ENCODE data around the gene NRG3. TPM values are rescaled to one million over a fixed set of nuclear protein-coding genes. Genes with fewer than 3 reads are reported as not detected.

NRG3 gene
- polyA plus RNA-seq, 2 donors, result 0.01 to 0.04 TPM

- Histone ChIP-seq H3K27me3 (ENCODE audit: control insufficient read depth in 1 of 2, insufficient read depth in 2 of 2, low read length in 2 of 2) (no peaks in the 10 kb centered on the region), H3K27ac (ENCODE audit: low read depth in 2 of 2, low read length in 1 of 2) (no peak overlapping the region), H3K9me3 (ENCODE audit: control insufficient read depth in 2 of 2, insufficient read depth in 1 of 2, low read depth in 1 of 2, low read length in 1 of 2) (no peaks in the 10 kb centered on the region), H3K4me3 (ENCODE audit: low read depth in 1 of 2, low read length in 2 of 2) (no peak overlapping the region), H3K4me1 (ENCODE audit: control insufficient read depth in 2 of 2, insufficient read depth in 2 of 2, low read length in 1 of 2) (no peaks in the 10 kb centered on the region), H3K36me3 (ENCODE audit: control insufficient read depth in 2 of 2, insufficient read depth in 2 of 2, low read length in 1 of 2) (no peaks in the 10 kb centered on the region)
Measured at GRCh38 chr10:82750538-82750937, 875.5 kb downstream of the NRG3 start.

GRCh38 chr10:82757397-82757796 is 882.4 kb downstream of the NRG3 start:
- Histone ChIP-seq H3K27ac (ENCODE audit: low read depth in 2 of 2, low read length in 1 of 2) (no peak overlapping the region), H3K27me3 (ENCODE audit: control insufficient read depth in 1 of 2, insufficient read depth in 2 of 2, low read length in 2 of 2) (no peaks in the 10 kb centered on the region), H3K4me1 (ENCODE audit: control insufficient read depth in 2 of 2, insufficient read depth in 2 of 2, low read length in 1 of 2) (no peaks in the 10 kb centered on the region), H3K36me3 (ENCODE audit: control insufficient read depth in 2 of 2, insufficient read depth in 2 of 2, low read length in 1 of 2) (no peaks in the 10 kb centered on the region), H3K4me3 (ENCODE audit: low read depth in 1 of 2, low read length in 2 of 2) (no peak overlapping the region), H3K9me3 (ENCODE audit: control insufficient read depth in 2 of 2, insufficient read depth in 1 of 2, low read depth in 1 of 2, low read length in 1 of 2) (no peaks in the 10 kb centered on the region)
- 69 to 70% methylated on average over 3 of the region's 3 CpGs for WGBS, 2 donors

GRCh38 chr10:82757901-82758300 is 882.9 kb downstream of the NRG3 start:
- H3K36me3 ChIP-seq (ENCODE audit: control insufficient read depth in 2 of 2, insufficient read depth in 2 of 2, low read length in 1 of 2), result no peaks in the 10 kb centered on the region
- H3K4me3 ChIP-seq (ENCODE audit: low read depth in 1 of 2, low read length in 2 of 2), result no peak overlapping the region
- no peak overlapping the region for H3K27ac ChIP-seq (ENCODE audit: low read depth in 2 of 2, low read length in 1 of 2)
- no peaks in the 10 kb centered on the region for H3K9me3 ChIP-seq (ENCODE audit: control insufficient read depth in 2 of 2, insufficient read depth in 1 of 2, low read depth in 1 of 2, low read length in 1 of 2)
- no peaks in the 10 kb centered on the region for H3K4me1 ChIP-seq (ENCODE audit: control insufficient read depth in 2 of 2, insufficient read depth in 2 of 2, low read length in 1 of 2)
- H3K27me3 ChIP-seq (ENCODE audit: control insufficient read depth in 1 of 2, insufficient read depth in 2 of 2, low read length in 2 of 2), result no peaks in the 10 kb centered on the region

GRCh38 chr10:82759050-82759449 is 884.1 kb downstream of the NRG3 start:
- 88 to 93% methylated on average over 1 of the region's 1 CpG for WGBS, 2 donors
- Histone ChIP-seq H3K9me3 (ENCODE audit: control insufficient read depth in 2 of 2, insufficient read depth in 1 of 2, low read depth in 1 of 2, low read length in 1 of 2) (no peaks in the 10 kb centered on the region), H3K4me3 (ENCODE audit: low read depth in 1 of 2, low read length in 2 of 2) (no peak overlapping the region), H3K27me3 (ENCODE audit: control insufficient read depth in 1 of 2, insufficient read depth in 2 of 2, low read length in 2 of 2) (no peaks in the 10 kb centered on the region), H3K4me1 (ENCODE audit: control insufficient read depth in 2 of 2, insufficient read depth in 2 of 2, low read length in 1 of 2) (no peaks in the 10 kb centered on the region), H3K27ac (ENCODE audit: low read depth in 2 of 2, low read length in 1 of 2) (no peak overlapping the region), H3K36me3 (ENCODE audit: control insufficient read depth in 2 of 2, insufficient read depth in 2 of 2, low read length in 1 of 2) (no peaks in the 10 kb centered on the region)

- H3K4me1 ChIP-seq (ENCODE audit: control insufficient read depth in 2 of 2, insufficient read depth in 2 of 2, low read length in 1 of 2), result no peaks in the 10 kb centered on the region
- 60 to 64% methylated on average over 2 of the region's 2 CpGs for WGBS, 2 donors
- H3K9me3 ChIP-seq (ENCODE audit: control insufficient read depth in 2 of 2, insufficient read depth in 1 of 2, low read depth in 1 of 2, low read length in 1 of 2), result no peaks in the 10 kb centered on the region
- H3K27ac ChIP-seq (ENCODE audit: low read depth in 2 of 2, low read length in 1 of 2), result no peak overlapping the region
- no peaks in the 10 kb centered on the region for H3K36me3 ChIP-seq (ENCODE audit: control insufficient read depth in 2 of 2, insufficient read depth in 2 of 2, low read length in 1 of 2)
- H3K27me3 ChIP-seq (ENCODE audit: control insufficient read depth in 1 of 2, insufficient read depth in 2 of 2, low read length in 2 of 2), result no peaks in the 10 kb centered on the region
- no peak overlapping the region for H3K4me3 ChIP-seq (ENCODE audit: low read depth in 1 of 2, low read length in 2 of 2)
Measured at GRCh38 chr10:82762641-82763040, 887.6 kb downstream of the NRG3 start.

- H3K4me3 ChIP-seq (ENCODE audit: low read depth in 1 of 2, low read length in 2 of 2), result no peak overlapping the region
- H3K36me3 ChIP-seq (ENCODE audit: control insufficient read depth in 2 of 2, insufficient read depth in 2 of 2, low read length in 1 of 2), result no peaks in the 10 kb centered on the region
- no peaks in the 10 kb centered on the region for H3K9me3 ChIP-seq (ENCODE audit: control insufficient read depth in 2 of 2, insufficient read depth in 1 of 2, low read depth in 1 of 2, low read length in 1 of 2)
- 80 to 81% methylated on average over 5 of the region's 5 CpGs for whole genome bisulfite sequencing, 2 donors
- H3K27ac ChIP-seq (ENCODE audit: low read depth in 2 of 2, low read length in 1 of 2), result no peak overlapping the region
- H3K4me1 ChIP-seq (ENCODE audit: control insufficient read depth in 2 of 2, insufficient read depth in 2 of 2, low read length in 1 of 2), result no peaks in the 10 kb centered on the region
- H3K27me3 ChIP-seq (ENCODE audit: control insufficient read depth in 1 of 2, insufficient read depth in 2 of 2, low read length in 2 of 2), result no peaks in the 10 kb centered on the region
Measured at GRCh38 chr10:82768040-82768439, 893.0 kb downstream of the NRG3 start.

- Histone ChIP-seq H3K9me3 (ENCODE audit: control insufficient read depth in 2 of 2, insufficient read depth in 1 of 2, low read depth in 1 of 2, low read length in 1 of 2) (peaks cover 2 to 11% of the 10 kb centered on the region in 2 donors), H3K27ac (ENCODE audit: low read depth in 2 of 2, low read length in 1 of 2) (no peak overlapping the region), H3K4me3 (ENCODE audit: low read depth in 1 of 2, low read length in 2 of 2) (no peak overlapping the region), H3K36me3 (ENCODE audit: control insufficient read depth in 2 of 2, insufficient read depth in 2 of 2, low read length in 1 of 2) (no peaks in the 10 kb centered on the region), H3K27me3 (ENCODE audit: control insufficient read depth in 1 of 2, insufficient read depth in 2 of 2, low read length in 2 of 2) (no peaks in the 10 kb centered on the region), H3K4me1 (ENCODE audit: control insufficient read depth in 2 of 2, insufficient read depth in 2 of 2, low read length in 1 of 2) (no peaks in the 10 kb centered on the region)
- WGBS, 2 donors, result 71 to 81% methylated on average over 3 of the region's 3 CpGs
Measured at GRCh38 chr10:82778908-82779307, 903.9 kb downstream of the NRG3 start.

- Histone ChIP-seq H3K36me3 (ENCODE audit: control insufficient read depth in 2 of 2, insufficient read depth in 2 of 2, low read length in 1 of 2) (no peaks in the 10 kb centered on the region), H3K4me3 (ENCODE audit: low read depth in 1 of 2, low read length in 2 of 2) (no peak overlapping the region), H3K27ac (ENCODE audit: low read depth in 2 of 2, low read length in 1 of 2) (no peak overlapping the region), H3K9me3 (ENCODE audit: control insufficient read depth in 2 of 2, insufficient read depth in 1 of 2, low read depth in 1 of 2, low read length in 1 of 2) (no peaks in the 10 kb centered on the region), H3K27me3 (ENCODE audit: control insufficient read depth in 1 of 2, insufficient read depth in 2 of 2, low read length in 2 of 2) (no peaks in the 10 kb centered on the region), H3K4me1 (ENCODE audit: control insufficient read depth in 2 of 2, insufficient read depth in 2 of 2, low read length in 1 of 2) (no peaks in the 10 kb centered on the region)
Measured at GRCh38 chr10:82796510-82796909, 921.5 kb downstream of the NRG3 start.

- 96% methylated on average over 1 of the region's 1 CpG for WGBS, 2 donors
- H3K36me3 ChIP-seq (ENCODE audit: control insufficient read depth in 2 of 2, insufficient read depth in 2 of 2, low read length in 1 of 2), result no peaks in the 10 kb centered on the region
- H3K27ac ChIP-seq (ENCODE audit: low read depth in 2 of 2, low read length in 1 of 2), result no peak overlapping the region
- no peaks in the 10 kb centered on the region for H3K4me1 ChIP-seq (ENCODE audit: control insufficient read depth in 2 of 2, insufficient read depth in 2 of 2, low read length in 1 of 2)
- H3K9me3 ChIP-seq (ENCODE audit: control insufficient read depth in 2 of 2, insufficient read depth in 1 of 2, low read depth in 1 of 2, low read length in 1 of 2), result no peaks in the 10 kb centered on the region
- H3K27me3 ChIP-seq (ENCODE audit: control insufficient read depth in 1 of 2, insufficient read depth in 2 of 2, low read length in 2 of 2), result no peaks in the 10 kb centered on the region
- no peak overlapping the region for H3K4me3 ChIP-seq (ENCODE audit: low read depth in 1 of 2, low read length in 2 of 2)
Measured at GRCh38 chr10:82801289-82801688, 926.3 kb downstream of the NRG3 start.

GRCh38 chr10:82811621-82812020 is 936.6 kb downstream of the NRG3 start:
- Histone ChIP-seq H3K27me3 (ENCODE audit: control insufficient read depth in 1 of 2, insufficient read depth in 2 of 2, low read length in 2 of 2) (no peaks in the 10 kb centered on the region), H3K9me3 (ENCODE audit: control insufficient read depth in 2 of 2, insufficient read depth in 1 of 2, low read depth in 1 of 2, low read length in 1 of 2) (peaks cover 0 to 2% of the 10 kb centered on the region in 2 donors), H3K27ac (ENCODE audit: low read depth in 2 of 2, low read length in 1 of 2) (no peak overlapping the region), H3K4me3 (ENCODE audit: low read depth in 1 of 2, low read length in 2 of 2) (no peak overlapping the region), H3K4me1 (ENCODE audit: control insufficient read depth in 2 of 2, insufficient read depth in 2 of 2, low read length in 1 of 2) (no peaks in the 10 kb centered on the region), H3K36me3 (ENCODE audit: control insufficient read depth in 2 of 2, insufficient read depth in 2 of 2, low read length in 1 of 2) (no peaks in the 10 kb centered on the region)
- 67 to 70% methylated on average over 1 of the region's 1 CpG for WGBS, 2 donors

Measured in esophagus (tissue), 2 donors.